AG04449 (cell line): Measurements from ENCODE around the gene SLC2A5.

ENCODE experiments used
- CTCF ChIA-PET: fragments of 350-600 bp; formaldehyde crosslinking; extraction: SDS; loops from one replicate; lab custom pipeline; 2021; ENCODE audit warnings: antibody characterized with exemption; lab: Yijun Ruan, JAX
- POLR2A ChIA-PET: fragments of 400-600, 350-600 bp; formaldehyde crosslinking; extraction: SDS; loops from one replicate; lab custom pipeline; 2020; ENCODE audit warnings: antibody characterized with exemption, inconsistent platforms; lab: Yijun Ruan, JAX
- DNase-seq: peaks from one replicate; pipeline ENCODE4 v3.0.0-alpha.2; 2010; ENCODE audit warnings: low read depth, low spot score
- H3K4me3 ChIP-seq: 2 replicates; pipeline ENCODE4 v1.5.1; 2011; ENCODE audit warnings: low read depth, mild to moderate bottlenecking, control low read depth, low read length
- TF ChIP-seq, protein P1 (sequence below): IDR thresholded peaks from one replicate; pipeline ENCODE4 v1.5.1; 2011; ENCODE audit warnings: mild to moderate bottlenecking, moderate library complexity, low read length, control low read depth, inconsistent platforms; ENCODE audit not compliant: insufficient read depth; ENCODE audit errors: missing control alignments

The SLC2A5 gene

DNA sequence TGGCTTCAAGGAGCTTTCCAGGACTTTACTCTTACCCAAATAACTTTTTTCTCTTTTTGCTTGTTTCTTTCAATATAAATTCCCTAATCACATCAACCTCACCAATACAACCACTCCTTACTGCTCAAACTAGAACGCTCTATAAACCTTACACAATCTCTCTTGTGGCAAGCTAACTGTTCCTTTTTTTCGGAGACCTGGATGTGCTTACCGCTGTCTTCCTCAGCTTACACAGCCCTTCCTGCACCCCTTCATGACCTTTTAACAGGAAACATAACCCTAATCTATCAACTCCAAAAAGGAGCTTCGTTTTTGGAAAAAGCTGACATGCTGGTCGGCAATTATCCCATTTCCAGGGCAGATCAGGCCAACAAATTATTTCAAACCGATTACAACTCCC lies 24.1 kb upstream of the SLC2A5 start:
- TF ChIP-seq, protein P1, sequence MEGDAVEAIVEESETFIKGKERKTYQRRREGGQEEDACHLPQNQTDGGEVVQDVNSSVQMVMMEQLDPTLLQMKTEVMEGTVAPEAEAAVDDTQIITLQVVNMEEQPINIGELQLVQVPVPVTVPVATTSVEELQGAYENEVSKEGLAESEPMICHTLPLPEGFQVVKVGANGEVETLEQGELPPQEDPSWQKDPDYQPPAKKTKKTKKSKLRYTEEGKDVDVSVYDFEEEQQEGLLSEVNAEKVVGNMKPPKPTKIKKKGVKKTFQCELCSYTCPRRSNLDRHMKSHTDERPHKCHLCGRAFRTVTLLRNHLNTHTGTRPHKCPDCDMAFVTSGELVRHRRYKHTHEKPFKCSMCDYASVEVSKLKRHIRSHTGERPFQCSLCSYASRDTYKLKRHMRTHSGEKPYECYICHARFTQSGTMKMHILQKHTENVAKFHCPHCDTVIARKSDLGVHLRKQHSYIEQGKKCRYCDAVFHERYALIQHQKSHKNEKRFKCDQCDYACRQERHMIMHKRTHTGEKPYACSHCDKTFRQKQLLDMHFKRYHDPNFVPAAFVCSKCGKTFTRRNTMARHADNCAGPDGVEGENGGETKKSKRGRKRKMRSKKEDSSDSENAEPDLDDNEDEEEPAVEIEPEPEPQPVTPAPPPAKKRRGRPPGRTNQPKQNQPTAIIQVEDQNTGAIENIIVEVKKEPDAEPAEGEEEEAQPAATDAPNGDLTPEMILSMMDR = no peak
- no peak for DNase-seq
- POLR2A ChIA-PET = no interaction called here

DNA sequence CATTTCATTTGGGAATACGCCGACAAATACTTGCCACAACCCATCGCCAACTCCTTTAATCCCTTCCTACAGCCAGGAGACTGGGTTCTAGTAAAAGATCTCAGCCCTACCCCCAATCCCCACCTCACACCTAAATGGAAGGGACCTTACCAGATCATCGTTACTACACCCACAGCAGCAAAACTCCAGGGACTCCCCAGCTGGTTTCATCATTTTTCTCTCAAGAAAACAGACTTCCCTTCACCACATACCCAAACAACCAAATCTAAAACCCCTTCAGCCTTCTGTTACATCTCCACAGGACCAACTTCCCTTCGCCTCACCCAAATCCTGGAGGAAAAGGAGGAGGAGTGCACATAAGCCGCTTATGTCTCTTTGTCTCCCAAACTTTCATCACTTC lies 23.7 kb upstream of the SLC2A5 start:
- CTCF ChIA-PET = interaction anchor here (1.0 to 2.1 kb wide), 4 partner anchors 8 to 175 kb away, joined by 3 to 13 read pairs (median 4); no protein-coding TSS in a partner anchor
- no peak for DNase-seq
- H3K4me3 ChIP-seq = no peak overlapping the region
- TF ChIP-seq, protein P1 = no peak
- POLR2A ChIA-PET = no interaction called here

More for the DNA sequence above, 24.1 kb upstream of the SLC2A5 start:
- H3K4me3 ChIP-seq = no peak overlapping the region
- CTCF ChIA-PET = interaction anchor here (1.3 to 2.1 kb wide), 2 partner anchors 9 to 175 kb away, joined by 3 to 13 read pairs; no protein-coding TSS in a partner anchor

DNA sequence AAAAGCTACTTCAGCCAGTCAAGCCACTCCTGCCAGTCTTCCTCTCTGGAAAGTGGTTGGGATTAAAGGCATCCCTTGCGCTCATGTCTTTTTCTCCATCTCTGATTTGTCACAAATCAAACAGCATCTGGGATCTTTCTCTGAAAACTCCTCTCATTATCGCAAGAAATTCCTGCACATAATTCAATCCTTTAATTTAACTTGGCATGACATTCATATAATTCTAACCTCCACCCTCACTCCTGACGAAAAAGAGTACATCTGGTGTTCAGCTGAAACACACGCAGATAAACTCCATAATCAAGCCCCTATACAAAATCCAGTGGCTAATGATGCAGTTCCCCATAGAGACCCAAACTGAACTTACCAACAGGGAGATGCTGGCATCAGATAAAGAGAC lies 19.4 kb upstream of the SLC2A5 start:
- no peak for DNase-seq
- ChIA-PET POLR2A (no interaction called here), CTCF (interaction anchor here (1.4 to 1.8 kb wide), 3 partner anchors 12 to 84 kb away, joined by 3 to 5 read pairs (median 4); no protein-coding TSS in a partner anchor)
- no peak overlapping the region for H3K4me3 ChIP-seq
- TF ChIP-seq, protein P1 = no peak

DNA sequence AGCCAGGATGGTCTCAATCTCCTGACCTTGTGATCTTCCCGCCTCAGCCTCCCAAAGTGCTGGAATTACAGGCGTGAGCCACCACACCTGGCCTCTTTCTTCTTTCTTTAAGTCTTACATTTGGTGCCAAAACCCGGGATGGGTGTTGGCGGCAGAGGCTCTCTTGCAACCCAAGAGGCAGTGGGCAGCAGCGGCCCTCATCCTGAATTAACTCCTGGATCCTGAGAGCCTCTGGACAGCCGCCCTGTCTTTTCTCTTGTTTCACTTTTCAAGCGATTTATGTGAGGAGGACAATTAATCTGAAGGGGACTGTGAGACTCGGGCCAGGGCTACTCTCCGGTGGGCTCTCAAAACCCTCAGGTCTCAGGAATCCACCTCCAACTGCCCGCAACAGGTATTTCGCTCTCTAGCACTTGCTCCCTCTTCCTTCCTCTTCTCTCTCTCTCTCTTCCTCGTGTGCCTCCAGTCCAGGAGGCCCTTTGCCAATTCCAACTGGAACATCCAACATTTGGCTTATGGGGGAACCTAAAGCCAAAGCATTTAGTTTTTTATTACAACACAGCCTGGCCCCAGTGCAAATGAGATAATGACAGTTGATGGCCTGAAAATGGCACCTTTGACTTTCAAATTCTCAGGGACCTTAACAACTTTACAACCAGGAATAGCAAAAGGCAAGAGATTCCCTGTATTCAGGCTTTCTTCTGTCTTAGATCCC lies 18.1 kb upstream of the SLC2A5 start:
- TF ChIP-seq, protein P1 = no peak
- POLR2A ChIA-PET = interaction anchor here (0.6 kb wide), 1 partner anchor 23 kb away, joined by 4 read pairs; no protein-coding TSS in a partner anchor
- DNase-seq = no peak
- CTCF ChIA-PET = interaction anchor here (1.5 to 1.8 kb wide), 2 partner anchors 13 to 83 kb away, joined by 3 to 4 read pairs; no protein-coding TSS in a partner anchor
- no peak overlapping the region for H3K4me3 ChIP-seq

DNA sequence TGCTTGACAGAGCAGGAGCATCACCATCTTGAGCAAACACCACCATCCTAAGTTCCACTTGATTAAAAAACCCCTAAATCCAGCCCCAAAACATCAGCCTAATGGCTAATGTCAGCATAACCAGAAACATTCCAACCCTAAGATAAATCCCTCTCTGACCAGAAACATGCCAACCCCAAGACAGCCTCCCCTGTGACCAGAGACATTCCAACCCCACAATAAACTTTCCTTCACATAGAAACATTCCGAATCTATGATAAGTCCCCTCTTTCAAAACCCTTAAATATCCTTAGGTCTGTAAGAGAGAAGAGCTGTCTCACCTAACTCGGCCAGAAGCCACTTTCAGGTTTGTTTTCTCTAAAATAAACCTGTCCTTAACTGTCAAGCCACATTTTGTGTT lies 17.4 kb upstream of the SLC2A5 start:
- CTCF ChIA-PET = interaction anchor here (1.6 to 2.1 kb wide), 3 partner anchors 9 to 82 kb away, joined by 6 to 8 read pairs (median 8); no protein-coding TSS in a partner anchor
- H3K4me3 ChIP-seq = no peak overlapping the region
- POLR2A ChIA-PET = interaction anchor here (0.6 kb wide), 1 partner anchor 23 kb away, joined by 4 read pairs; no protein-coding TSS in a partner anchor
- no peak for DNase-seq
- TF ChIP-seq, protein P1 = no peak

DNA sequence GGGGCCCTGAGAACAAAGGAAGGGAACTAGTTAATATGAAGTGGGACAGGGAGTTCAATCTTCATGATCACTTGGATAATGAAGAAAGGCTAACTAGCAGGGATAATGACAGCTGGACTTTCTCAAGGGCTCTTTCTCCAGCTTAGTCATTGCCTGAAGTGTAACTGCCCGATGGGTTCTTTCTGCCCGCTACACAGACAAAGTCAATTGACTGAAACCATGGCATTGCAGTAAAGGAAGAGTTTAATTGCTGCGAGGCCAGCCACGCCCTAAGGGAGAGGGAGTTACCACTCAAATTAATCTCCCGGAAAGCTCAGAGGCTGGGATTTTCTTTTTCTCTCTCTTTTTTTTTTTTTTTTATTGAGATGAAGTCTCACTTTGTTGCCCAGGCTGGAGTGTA lies 16.6 kb upstream of the SLC2A5 start:
- H3K4me3 ChIP-seq = no peak overlapping the region
- DNase-seq = no peak
- ChIA-PET CTCF (interaction anchor here (1.6 to 2.7 kb wide), 4 partner anchors 10 to 81 kb away, joined by 6 to 10 read pairs (median 8); no protein-coding TSS in a partner anchor), POLR2A (interaction anchor here (0.6 kb wide), 1 partner anchor 207 kb away, joined by 5 read pairs; no protein-coding TSS in a partner anchor)
- TF ChIP-seq, protein P1 = no peak
